Mesenchymal stem cell (in vitro differentiated cells and primary cell): ENCODE data around the gene HBA2.
A peak's percentile ranks its signal among the peaks of the same experiment; 100 is the strongest.

Source experiments
- DNase-seq: peaks from one replicate; pipeline ENCODE4 v3.0.0-alpha.2; 2013
- H2AFZ ChIP-seq: one replicate; pipeline ENCODE4 v1.6.1; 2013; ENCODE audit warnings: low read depth, mild to moderate bottlenecking, control low read depth, inconsistent platforms, low read length, moderate library complexity
- H2AK5ac ChIP-seq: 2 replicates; pipeline ENCODE4 v1.6.1; 2013; ENCODE audit warnings: low read length, moderate library complexity, mild to moderate bottlenecking, inconsistent platforms; ENCODE audit not compliant: severe bottlenecking
- H2BK120ac ChIP-seq: one replicate; pipeline ENCODE4 v1.6.1; 2013; ENCODE audit warnings: low read depth, mild to moderate bottlenecking, inconsistent platforms, low read length, moderate library complexity
- H2BK12ac ChIP-seq, 2 experiments: one replicate each; pipeline ENCODE4 v1.6.1; 2013; ENCODE audit warnings: inconsistent platforms in 2 of 2, low read length in 2 of 2, mild to moderate bottlenecking in 2 of 2, moderate library complexity in 2 of 2, control low read depth in 1 of 2
- H2BK15ac ChIP-seq: one replicate; pipeline ENCODE4 v1.6.1; 2013; ENCODE audit warnings: mild to moderate bottlenecking, low read depth, inconsistent platforms; ENCODE audit not compliant: poor library complexity, severe bottlenecking
- H2BK5ac ChIP-seq: 2 replicates; pipeline ENCODE4 v1.6.1; 2013; ENCODE audit warnings: low read depth, mild to moderate bottlenecking, low read length, control low read depth, inconsistent platforms; ENCODE audit not compliant: poor library complexity, severe bottlenecking
- H3K14ac ChIP-seq, 2 experiments: one replicate each; pipeline ENCODE4 v1.6.1; 2013; ENCODE audit warnings: inconsistent platforms in 2 of 2, low read length in 2 of 2, control low read depth in 1 of 2, mild to moderate bottlenecking in 1 of 2, moderate library complexity in 1 of 2
- H3K18ac ChIP-seq, 2 experiments: one replicate each; pipeline ENCODE4 v1.6.1; 2013; ENCODE audit warnings: inconsistent platforms in 2 of 2, low read length in 2 of 2, control low read depth in 1 of 2, low read depth in 1 of 2, mild to moderate bottlenecking in 1 of 2
- H3K23ac ChIP-seq, 2 experiments: one replicate each; pipeline ENCODE4 v1.6.1; 2013; ENCODE audit warnings: inconsistent platforms in 2 of 2, low read length in 2 of 2, mild to moderate bottlenecking in 2 of 2, moderate library complexity in 2 of 2, control low read depth in 1 of 2
- H3K27ac ChIP-seq: 2 replicates; pipeline ENCODE4 v1.5.1; 2013; ENCODE audit warnings: mild to moderate bottlenecking, moderate library complexity, low read length, control low read depth, inconsistent platforms; ENCODE audit not compliant: poor library complexity, severe bottlenecking
- H3K27me3 ChIP-seq, 2 experiments: 2 replicates each; pipeline versions ENCODE4 v1.6.1 to v1.7.0; 2013; ENCODE audit warnings: low read length in 2 of 2, mild to moderate bottlenecking in 2 of 2, moderate library complexity in 2 of 2, control low read depth in 1 of 2, inconsistent platforms in 1 of 2; ENCODE audit not compliant: control insufficient read depth in 1 of 2, insufficient read depth in 1 of 2
- H3K36me3 ChIP-seq, 2 experiments: 2 replicates each; pipeline versions ENCODE4 v1.6.1 to v1.7.0; 2013; ENCODE audit warnings: low read length in 2 of 2, control low read depth in 1 of 2, inconsistent platforms in 1 of 2, low read depth in 1 of 2, mild to moderate bottlenecking in 1 of 2; ENCODE audit not compliant: insufficient read depth in 2 of 2, control insufficient read depth in 1 of 2
- H3K4ac ChIP-seq, 2 experiments: one replicate each; pipeline ENCODE4 v1.6.1; 2013; ENCODE audit warnings: inconsistent platforms in 2 of 2, low read length in 2 of 2, mild to moderate bottlenecking in 2 of 2, moderate library complexity in 2 of 2, control low read depth in 1 of 2, low read depth in 1 of 2
- H3K4me1 ChIP-seq: 2 replicates; pipeline ENCODE4 v1.6.1; 2013; ENCODE audit warnings: low read depth, low read length, control low read depth; ENCODE audit not compliant: control insufficient read depth, insufficient read depth
- H3K4me2 ChIP-seq: 2 replicates; pipeline ENCODE4 v1.6.1; 2013; ENCODE audit warnings: low read length, mild to moderate bottlenecking, inconsistent platforms; ENCODE audit not compliant: poor library complexity, severe bottlenecking
- H3K4me3 ChIP-seq, 2 experiments: 2 replicates each; pipeline versions ENCODE4 v1.5.1 to v1.7.0; 2013; ENCODE audit warnings: low read length in 2 of 2, mild to moderate bottlenecking in 2 of 2, control low read depth in 1 of 2, low read depth in 1 of 2; ENCODE audit not compliant: insufficient read depth in 1 of 2
- H3K79me1 ChIP-seq: replicated peaks from 2 replicates; pipeline ENCODE4 v1.6.1; 2013; ENCODE audit warnings: mild to moderate bottlenecking, control low read depth, low read length, inconsistent platforms; ENCODE audit not compliant: poor library complexity, severe bottlenecking
- H3K9ac ChIP-seq: 2 replicates; pipeline ENCODE4 v1.7.0; 2013; ENCODE audit warnings: mild to moderate bottlenecking, low read length, moderate library complexity
- H3K9me3 ChIP-seq: 2 replicates; pipeline ENCODE4 v1.7.0; 2013; ENCODE audit warnings: mild to moderate bottlenecking, low read length; ENCODE audit not compliant: control insufficient read depth
- H4K8ac ChIP-seq: one replicate; pipeline ENCODE4 v1.6.1; 2013; ENCODE audit warnings: inconsistent platforms, mild to moderate bottlenecking, low read length, moderate library complexity
- H4K91ac ChIP-seq: one replicate; pipeline ENCODE4 v1.6.1; 2013; ENCODE audit warnings: mild to moderate bottlenecking, low read length, inconsistent platforms
- WGBS: methylation state at CpG from one replicate; pipeline ENCODE4 v1.1.7; 2013; ENCODE audit warnings: mixed read lengths; 5-methylcytosine and 5-hydroxymethylcytosine counted together

HBA2 gene

DNA sequence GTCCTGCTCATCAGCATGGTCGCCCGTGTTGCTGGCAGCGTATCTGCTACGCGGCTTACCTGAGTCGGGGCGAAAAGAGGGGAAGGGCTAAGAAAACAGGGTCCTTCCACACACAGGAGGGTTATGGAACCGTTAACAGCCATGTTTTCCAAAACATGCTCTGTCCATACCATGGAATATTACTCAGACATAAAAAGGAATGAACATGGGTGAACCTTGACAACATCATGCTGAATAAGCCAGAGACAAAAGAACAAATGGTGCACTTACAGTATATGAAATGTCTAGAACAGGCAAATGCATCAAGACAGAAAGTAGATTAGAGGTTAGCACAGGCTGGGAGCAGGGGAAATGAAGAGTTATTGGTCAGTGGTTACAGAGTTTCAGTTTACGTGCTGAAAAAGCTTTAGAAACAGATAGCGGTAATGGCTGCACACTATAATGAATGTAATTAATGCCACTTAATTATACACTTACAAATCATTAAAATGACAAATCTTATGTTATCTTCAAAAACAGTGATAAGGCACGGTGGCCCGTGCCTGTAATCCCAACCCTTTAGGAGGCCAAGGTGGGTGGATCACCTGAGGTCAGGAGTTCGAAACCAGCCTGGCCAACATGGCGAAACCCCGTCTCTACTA is 42.0 kb upstream of the HBA2 start:
- Histone ChIP-seq H3K23ac (no peak overlapping the region), H3K27ac (no peak overlapping the region), H3K4ac (no peak overlapping the region), H3K18ac (no peak overlapping the region), H3K27me3 (no peaks in the 10 kb centered on the region), H3K79me1 (peaks cover 26% of the 10 kb centered on the region), H2AK5ac (no peak overlapping the region), H2BK12ac (no peak overlapping the region), H3K36me3 (peaks cover 13 to 17% of the 10 kb centered on the region in 2 experiments), H3K4me2 (no peak overlapping the region), H2AFZ (no peak overlapping the region), H3K4me3 (no peak overlapping the region), H3K4me1 (no peaks in the 10 kb centered on the region), H3K9me3 (no peaks in the 10 kb centered on the region), H3K14ac (no peak overlapping the region), H4K91ac (no peak overlapping the region), H2BK120ac (no peak overlapping the region), H4K8ac (no peak overlapping the region), H2BK15ac (no peak overlapping the region), H2BK5ac (no peak overlapping the region), H3K9ac (no peak overlapping the region)
- 100% methylated on average over 12 of the region's 15 CpGs for WGBS
- no peak for DNase-seq

DNA sequence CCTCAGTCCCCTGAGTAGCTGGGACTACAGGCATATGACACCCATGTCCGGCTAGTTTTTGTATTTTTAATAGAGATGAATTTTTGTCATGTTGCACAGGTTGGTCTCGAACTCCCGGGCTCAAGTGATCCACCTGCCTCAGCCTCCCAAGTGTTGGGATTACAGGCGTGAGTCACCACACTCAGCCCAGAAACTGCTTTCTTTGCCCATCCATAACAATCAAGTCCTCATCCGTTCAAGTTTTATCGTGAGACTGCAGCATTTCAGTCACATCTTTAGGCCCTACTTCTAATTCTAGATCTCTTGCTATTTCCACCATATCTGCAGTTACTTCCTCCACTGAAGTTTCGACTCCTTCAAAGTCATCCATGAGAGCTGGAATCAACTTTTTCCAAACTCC is 40.6 kb upstream of the HBA2 start:
- Histone ChIP-seq H3K4ac (no peak overlapping the region), H3K18ac (no peak overlapping the region), H2BK5ac (no peak overlapping the region), H2BK120ac (no peak overlapping the region), H2BK12ac (no peak overlapping the region), H3K9me3 (no peaks in the 10 kb centered on the region), H2BK15ac (no peak overlapping the region), H3K9ac (no peak overlapping the region), H4K8ac (no peak overlapping the region), H3K4me3 (no peak overlapping the region), H3K4me2 (no peak overlapping the region), H3K27me3 (no peaks in the 10 kb centered on the region), H3K14ac (no peak overlapping the region), H2AFZ (no peak overlapping the region), H3K4me1 (peaks cover under 1% of the 10 kb centered on the region), H3K27ac (no peak overlapping the region), H3K36me3 (peaks cover 11 to 20% of the 10 kb centered on the region in 2 experiments), H2AK5ac (no peak overlapping the region), H4K91ac (no peak overlapping the region), H3K79me1 (peaks cover 22% of the 10 kb centered on the region), H3K23ac (no peak overlapping the region)
- DNase-seq: no peak
- WGBS: 92% methylated on average over 6 of the region's 7 CpGs

GRCh38 chr16:133716-134115 is 39.0 kb upstream of the HBA2 start:
- Histone ChIP-seq H3K36me3 (peaks cover 7 to 19% of the 10 kb centered on the region in 2 experiments), H2BK5ac (no peak overlapping the region), H3K27me3 (no peaks in the 10 kb centered on the region), H3K18ac (no peak overlapping the region), H3K27ac (no peak overlapping the region), H2BK15ac (no peak overlapping the region), H2AFZ (no peak overlapping the region), H3K9me3 (no peaks in the 10 kb centered on the region), H4K8ac (no peak overlapping the region), H3K4ac (no peak overlapping the region), H3K14ac (no peak overlapping the region), H4K91ac (no peak overlapping the region), H3K23ac (no peak overlapping the region), H3K4me3 (no peak overlapping the region), H3K9ac (no peak overlapping the region), H2BK120ac (no peak overlapping the region), H3K4me1 (peaks cover 4% of the 10 kb centered on the region), H3K4me2 (no peak overlapping the region), H2AK5ac (no peak overlapping the region), H2BK12ac (no peak overlapping the region), H3K79me1 (peaks cover 20% of the 10 kb centered on the region)
- 90% methylated on average over 2 of the region's 2 CpGs for WGBS
- DNase-seq: no peak

DNA sequence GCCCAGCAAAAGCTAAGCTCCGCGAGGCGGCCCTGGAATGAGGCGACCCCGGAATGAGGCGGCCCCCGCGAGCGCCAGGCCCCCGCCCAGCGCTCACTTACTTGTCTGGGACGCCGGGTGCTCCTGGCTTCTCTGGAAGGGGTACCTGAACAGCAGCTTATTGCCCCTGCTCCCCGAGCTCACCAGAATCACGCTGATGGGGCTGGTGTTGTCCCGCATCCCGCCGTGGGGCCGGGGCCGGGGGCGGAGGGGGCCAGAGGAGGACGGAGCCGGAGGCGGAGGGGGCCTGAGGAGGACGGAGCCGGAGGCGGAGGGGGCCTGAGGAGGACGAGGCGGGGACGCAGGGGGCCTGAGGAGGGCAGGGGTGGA is 34.6 kb upstream of the HBA2 start:
- Histone ChIP-seq H3K9ac (peak overlapping the region; percentile 93), H3K4ac (peak overlapping the region in 1 of 2 experiments; percentile 75), H3K27ac (no peak overlapping the region), H3K4me2 (peak overlapping the region; percentile 79), H3K23ac (no peak overlapping the region), H3K79me1 (peaks cover 9% of the 10 kb centered on the region), H3K36me3 (peaks cover 0 to 5% of the 10 kb centered on the region in 2 experiments), H3K27me3 (no peaks in the 10 kb centered on the region), H3K4me3 (peak overlapping the region; percentile 70 to 85), H3K18ac (peak overlapping the region; percentile 79), H3K14ac (peak overlapping the region in 1 of 2 experiments; percentile 95), H2BK5ac (peak overlapping the region; percentile 81), H2BK15ac (no peak overlapping the region), H2BK120ac (peak overlapping the region; percentile 89), H2AK5ac (no peak overlapping the region), H3K9me3 (no peaks in the 10 kb centered on the region), H4K91ac (peak overlapping the region; percentile 80), H2AFZ (no peak overlapping the region), H3K4me1 (peaks cover 4% of the 10 kb centered on the region), H4K8ac (peak overlapping the region; percentile 84), H2BK12ac (peak overlapping the region in 1 of 2 experiments; percentile 77)
- WGBS: under 1% methylated on average over 21 of the region's 30 CpGs
- peak; percentile 44 for DNase-seq
